IMR-90 (cell line): ENCODE results near the gene SIPA1. TPM values are rescaled to one million over a fixed set of nuclear protein-coding genes. Genes with fewer than 3 reads are reported as not detected.

Experiments used
- ATAC-seq: fragments of 200-7000 bp; cut with Tn5 transposase; 2 replicates; pipeline ENCODE4 v1.9.1; 2020; ENCODE audit warnings: low read depth, mild to moderate bottlenecking, moderate library complexity
- BruUV-seq: library from RNA; stranded (reverse); fragments of 400-500 nt; replicated peaks from 2 replicates; lab custom pipeline; 2021; lab: Mats Ljungman, UMichigan
- CTCF ChIA-PET: fragments of 300-600 bp; formaldehyde crosslinking; extraction: SDS; loops from one replicate; lab custom pipeline; 2021; ENCODE audit warnings: antibody characterized with exemption; lab: Yijun Ruan, JAX
- POLR2A ChIA-PET: fragments of 300-600 bp; sonication (Branson Sonifier 250); formaldehyde crosslinking; loops from one replicate; lab custom pipeline; 2022; ENCODE audit warnings: antibody characterized with exemption; ENCODE audit not compliant: unreplicated experiment; lab: Charles Lee
- DNase-seq: peaks from one replicate; pipeline ENCODE4 v3.0.0; 2013
- H2AFZ ChIP-seq: replicated peaks from 2 replicates; pipeline ENCODE3; 2013; ENCODE audit warnings: low read length, mild to moderate bottlenecking; ENCODE audit not compliant: poor library complexity
- H2AK5ac ChIP-seq: 2 replicates; pipeline ENCODE4 v1.6.1; 2013; ENCODE audit warnings: low read depth, low read length, inconsistent platforms
- H2AK9ac ChIP-seq: replicated peaks from 2 replicates; pipeline ENCODE3; 2013; ENCODE audit warnings: mild to moderate bottlenecking, low read depth, low read length, moderate library complexity; ENCODE audit not compliant: poor library complexity
- H2BK120ac ChIP-seq: 2 replicates; pipeline ENCODE4 v1.6.1; 2013; ENCODE audit warnings: low read depth, low read length, inconsistent platforms
- H2BK15ac ChIP-seq: 3 replicates; pipeline ENCODE4 v1.6.1; 2013; ENCODE audit warnings: low read depth, low read length, inconsistent platforms
- H2BK20ac ChIP-seq: 2 replicates; pipeline ENCODE4 v1.6.1; 2013; ENCODE audit warnings: low read depth, mild to moderate bottlenecking, inconsistent platforms, low read length, moderate library complexity
- H2BK5ac ChIP-seq: 2 replicates; pipeline ENCODE4 v1.6.1; 2013; ENCODE audit warnings: mild to moderate bottlenecking, low read depth, low read length, inconsistent platforms; ENCODE audit not compliant: poor library complexity, severe bottlenecking
- H3K14ac ChIP-seq: replicated peaks from 2 replicates; pipeline ENCODE4 v1.6.1; 2013; ENCODE audit warnings: low read depth, low read length, inconsistent platforms
- H3K18ac ChIP-seq: 2 replicates; pipeline ENCODE4 v1.6.1; 2013; ENCODE audit warnings: low read depth, low read length, control low read depth
- H3K23ac ChIP-seq: 2 replicates; pipeline ENCODE4 v1.6.1; 2013; ENCODE audit warnings: low read depth, low read length, inconsistent platforms
- H3K27ac ChIP-seq: 2 replicates; pipeline ENCODE4 v1.5.1; 2013; ENCODE audit warnings: mild to moderate bottlenecking, control low read depth, low read length; ENCODE audit not compliant: insufficient read depth
- H3K27me3 ChIP-seq: 2 replicates; pipeline ENCODE4 v1.6.1; 2013; ENCODE audit warnings: low read length; ENCODE audit not compliant: control insufficient read depth, insufficient read depth
- H3K36me3 ChIP-seq: 2 replicates; pipeline ENCODE4 v1.6.1; 2013; ENCODE audit warnings: low read length, mixed read lengths; ENCODE audit not compliant: control insufficient read depth, insufficient read depth
- H3K4ac ChIP-seq: 2 replicates; pipeline ENCODE4 v1.6.1; 2013; ENCODE audit warnings: low read depth, low read length, inconsistent platforms
- H3K4me1 ChIP-seq: 2 replicates; pipeline ENCODE4 v1.6.1; 2013; ENCODE audit warnings: low read length, mixed read lengths; ENCODE audit not compliant: control insufficient read depth, insufficient read depth
- H3K4me2 ChIP-seq: 2 replicates; pipeline ENCODE4 v1.6.1; 2013; ENCODE audit warnings: low read depth, mild to moderate bottlenecking, control low read depth, low read length, moderate library complexity
- H3K4me3 ChIP-seq: 2 replicates; pipeline ENCODE4 v1.5.1; 2013; ENCODE audit warnings: low read depth, mild to moderate bottlenecking, control low read depth, low read length, moderate library complexity; ENCODE audit not compliant: insufficient read depth
- H3K56ac ChIP-seq: 2 replicates; pipeline ENCODE4 v1.6.1; 2013; ENCODE audit warnings: low read length, inconsistent platforms; ENCODE audit not compliant: insufficient read depth; ENCODE audit errors: extremely low read depth
- H3K79me1 ChIP-seq, 2 experiments: 2 replicates each; pipeline ENCODE4 v1.6.1; 2013; ENCODE audit warnings: low read length in 2 of 2, inconsistent platforms in 1 of 2, low read depth in 1 of 2
- H3K9ac ChIP-seq: 2 replicates; pipeline ENCODE4 v1.6.1; 2013; ENCODE audit warnings: low read depth, low read length, control low read depth
- H3K9me1 ChIP-seq: 2 replicates; pipeline ENCODE4 v1.6.1; 2013; ENCODE audit warnings: low read length, inconsistent platforms; ENCODE audit not compliant: insufficient read depth
- H3K9me3 ChIP-seq: 2 replicates; pipeline ENCODE4 v1.6.1; 2013; ENCODE audit warnings: low read length; ENCODE audit not compliant: control insufficient read depth, insufficient read depth
- H4K20me1 ChIP-seq: 2 replicates; pipeline ENCODE4 v1.6.1; 2013; ENCODE audit warnings: low read length, inconsistent platforms; ENCODE audit not compliant: insufficient read depth
- H4K5ac ChIP-seq: 2 replicates; pipeline ENCODE4 v1.6.1; 2013; ENCODE audit warnings: mild to moderate bottlenecking, low read depth, low read length, control low read depth
- H4K8ac ChIP-seq, 2 experiments: 2 replicates each; pipeline ENCODE4 v1.6.1; 2013; ENCODE audit warnings: low read depth in 2 of 2, low read length in 2 of 2, control low read depth in 1 of 2, inconsistent platforms in 1 of 2
- H4K91ac ChIP-seq: 2 replicates; pipeline ENCODE4 v1.6.1; 2013; ENCODE audit warnings: low read depth, low read length, inconsistent platforms; ENCODE audit not compliant: insufficient read depth
- BHLHE40 ChIP-seq: fragments of 150-350 bp; IDR thresholded peaks from 2 replicates; pipeline ENCODE4 v1.6.1; 2016; ENCODE audit warnings: mild to moderate bottlenecking, low read depth, low read length
- CEBPB ChIP-seq: IDR thresholded peaks from 2 replicates; pipeline ENCODE4 v1.6.1; 2012; ENCODE audit warnings: low read depth, low read length, improper control_type of control experiment
- CHD1 ChIP-seq: IDR thresholded peaks from 2 replicates; pipeline ENCODE4 v1.6.1; 2012; ENCODE audit warnings: low read depth, low read length, improper control_type of control experiment
- CTCF ChIP-seq: conservative IDR thresholded peaks from 2 replicates; pipeline ENCODE4 v1.5.1; 2012; ENCODE audit warnings: mild to moderate bottlenecking, low read depth, low read length, improper control_type of control experiment
- ELK1 ChIP-seq: fragments of 150-350 bp; IDR thresholded peaks from 2 replicates; pipeline ENCODE4 v1.6.1; 2016; ENCODE audit warnings: low read depth, mild to moderate bottlenecking, low read length, moderate library complexity, borderline replicate concordance
- FOS ChIP-seq: fragments of 150-350 bp; IDR thresholded peaks from 2 replicates; pipeline ENCODE4 v1.6.1; 2016; ENCODE audit warnings: low read depth, low read length
- MAFK ChIP-seq: IDR thresholded peaks from 2 replicates; pipeline ENCODE4 v1.6.1; 2012; ENCODE audit warnings: low read depth, low read length, improper control_type of control experiment
- MAZ ChIP-seq: IDR thresholded peaks from 2 replicates; pipeline ENCODE4 v1.6.1; 2012; ENCODE audit warnings: low read depth, mild to moderate bottlenecking, low read length, improper control_type of control experiment, moderate library complexity, borderline replicate concordance
- MXI1 ChIP-seq: IDR thresholded peaks from 2 replicates; pipeline ENCODE4 v1.6.1; 2012; ENCODE audit warnings: low read depth, mild to moderate bottlenecking, low read length, moderate library complexity, borderline replicate concordance
- NFE2L2 ChIP-seq: fragments of 150-350 bp; IDR thresholded peaks from 2 replicates; pipeline ENCODE4 v1.6.1; 2016; ENCODE audit warnings: low read depth, mild to moderate bottlenecking, low read length
- POLR2A ChIP-seq: IDR thresholded peaks from 2 replicates; pipeline ENCODE4 v1.6.1; 2012; ENCODE audit warnings: mild to moderate bottlenecking, low read depth, low read length
- RAD21 ChIP-seq: IDR thresholded peaks from 2 replicates; pipeline ENCODE4 v1.6.1; 2012; ENCODE audit warnings: low read length, improper control_type of control experiment
- RCOR1 ChIP-seq: IDR thresholded peaks from 2 replicates; pipeline ENCODE4 v1.6.1; 2012; ENCODE audit warnings: mild to moderate bottlenecking, low read length, improper control_type of control experiment; ENCODE audit not compliant: insufficient replicate concordance
- RFX5 ChIP-seq: IDR thresholded peaks from 2 replicates; pipeline ENCODE4 v1.8.0; 2012; ENCODE audit warnings: low read depth, mild to moderate bottlenecking, low read length, moderate library complexity
- USF2 ChIP-seq: fragments of 150-350 bp; IDR thresholded peaks from 2 replicates; pipeline ENCODE4 v1.6.1; 2017; ENCODE audit warnings: mild to moderate bottlenecking, antibody characterized with exemption, low read length, low read depth
- WGBS, 2 experiments: methylation state at CpG; one replicate each; pipeline versions ENCODE4 v1.1.5 to v1.1.7; 2013; ENCODE audit warnings: missing lambda C conversion rate in 2 of 2; ENCODE audit not compliant: insufficient read length in 1 of 2; ENCODE audit errors: extremely low coverage in 2 of 2; 5-methylcytosine and 5-hydroxymethylcytosine counted together
- dilution Hi-C: fragments of 300-500 bp; cut with HindIII; formaldehyde crosslinking; loops from one replicate; pipeline ENCODE4 v1.14.3; 2018; ENCODE audit warnings: low sequenced_read_pairs; ENCODE audit not compliant: unreplicated experiment
- in situ Hi-C: fragments of 300-500 bp; cut with MboI; formaldehyde crosslinking; loops from 3 replicates; pipeline ENCODE4 v1.14.3; 2019; ENCODE audit warnings: low sequenced_read_pairs, inconsistent platforms, mixed read lengths
- intact Hi-C: fragments of 100-400 bp; cut with micrococcal nuclease; formaldehyde crosslinking; loops from 2 replicates; pipeline ENCODE4 v1.10.0; 2022
- polyA plus RNA-seq, 3 experiments: library from polyadenylated mRNA; depleted of rRNA; stranded (reverse); fragments of >200 nt; gene quantifications; 2 replicates each; pipeline ENCODE4 v1.2.3, GENCODE V29; 2012; ENCODE audit warnings: low replicate concordance in 1 of 3
- total RNA-seq: library from RNA; depleted of rRNA; stranded (reverse); fragments of >200 nt; gene quantifications from 2 replicates; pipeline ENCODE4 v1.2.3, GENCODE V29; 2012

The SIPA1 gene
- total and polyA plus RNA-seq, 2 of the 4 experiments (the other 2 are of a cell fraction), result 10.6 to 39.7 TPM

- Histone ChIP-seq H3K9me1 (0 out of 2 replicates have a peak, but pooled peaks cover under 1% of the 10 kb centered on the region), H3K9me3 (no peaks in the 10 kb centered on the region), H4K5ac (no peak overlapping the region), H3K9ac (no peak overlapping the region), H3K36me3 (peaks cover 72% of the 10 kb centered on the region), H3K27me3 (no peaks in the 10 kb centered on the region), H4K8ac (no peak overlapping the region), H2BK120ac (no peak overlapping the region), H3K18ac (no peak overlapping the region), H4K91ac (no peak overlapping the region), H3K56ac (no peak overlapping the region), H3K4ac (no peak overlapping the region), H2AK9ac (no peak overlapping the region), H3K4me3 (no peak overlapping the region), H2AK5ac (no peak overlapping the region), H4K20me1 (peaks cover 13% of the 10 kb centered on the region; the same call in 1 of the 2 replicates), H2AFZ (no peak overlapping the region), H2BK5ac (no peak overlapping the region), H3K4me1 (peaks cover 8% of the 10 kb centered on the region), H3K79me1 (peaks cover 39 to 68% of the 10 kb centered on the region in 2 experiments; a peak in 3 of 4 replicates), H3K23ac (no peak overlapping the region), H3K4me2 (no peak overlapping the region), H3K14ac (no peak overlapping the region), H3K27ac (no peak overlapping the region), H2BK20ac (no peak overlapping the region), H2BK15ac (no peak overlapping the region)
- WGBS, 2 experiments, result 96% methylated on average over 11 of the region's 21 CpGs; no CpG with 5 or more reads in 1 of the 2 experiments
- ChIA-PET CTCF (no interaction called here), POLR2A (interaction anchor here (0.5 kb wide), 1 partner anchor 200 kb away, joined by 3 read pairs; no protein-coding TSS in a partner anchor)
- DNase-seq (no peak), ATAC-seq (no peak)
- dilution Hi-C loops (no loop called here), in situ Hi-C loops (no loop called here), intact Hi-C loops (no loop called here)
- no peak for TF ChIP-seq MXI1
- no peak for TF ChIP-seq RAD21
- no peak for TF ChIP-seq BHLHE40
- no peak for TF ChIP-seq RCOR1
- no peak for TF ChIP-seq USF2
- no peak for TF ChIP-seq POLR2A
- no peak for TF ChIP-seq NFE2L2
- TF ChIP-seq CEBPB, result no peak
- no peak for TF ChIP-seq CTCF
- no peak for TF ChIP-seq FOS
- no peak for TF ChIP-seq CHD1
- no peak for TF ChIP-seq MAZ
- TF ChIP-seq MAFK, result no peak
- no peak for TF ChIP-seq RFX5
- TF ChIP-seq ELK1, result no peak
- BruUV-seq, result no TSS peak
These were observed 20.5 kb downstream of the SIPA1 start for GRCh38 chr11:65658174-65659021.
